Measurements from ENCODE around the gene SLC22A15. TPM values are rescaled to one million over a fixed set of nuclear protein-coding genes. Genes with fewer than 3 reads are reported as not detected.

Gene SLC22A15
- polyA plus RNA-seq, 1 donor from 2014 or later = 3.1 TPM

GRCh38 chr1:115988953-115989352, 12.6 kb downstream of the SLC22A15 start:
- H3K36me3 ChIP-seq (ENCODE audit: insufficient read depth, low read length) = no peaks in the 10 kb centered on the region
- no peak overlapping the region for H2AFZ ChIP-seq (ENCODE audit: low read depth, low read length)
- H3K9me3 ChIP-seq (ENCODE audit: low read length) = no peaks in the 10 kb centered on the region
- no peak overlapping the region for H3K4me3 ChIP-seq (ENCODE audit: low read length)
- no peak overlapping the region for H3K27ac ChIP-seq (ENCODE audit: low read length)
- no peaks in the 10 kb centered on the region for H4K20me1 ChIP-seq (ENCODE audit: insufficient read depth)
- H3K9me2 ChIP-seq (ENCODE audit: insufficient read depth, low read length) = no peaks in the 10 kb centered on the region
- H3K9ac ChIP-seq (ENCODE audit: low read length) = no peak overlapping the region
- no peaks in the 10 kb centered on the region for H3F3A ChIP-seq (ENCODE audit: insufficient read depth, low read length, poor library complexity, severe bottlenecking)
- H3K79me2 ChIP-seq (replicated peaks; ENCODE audit: insufficient read depth, low read length) = no peaks in the 10 kb centered on the region
- no peaks in the 10 kb centered on the region for H3K27me3 ChIP-seq (ENCODE audit: insufficient read depth, low read depth, low read length)
- no peak for TF ChIP-seq MXI1 (conservative IDR thresholded peaks at IDR 0.05; ENCODE audit: poor library complexity, severe bottlenecking)
- TF ChIP-seq POLR2AphosphoS5 (IDR thresholded peaks at IDR 0.05) = no peak
- TF ChIP-seq EZH2 (IDR thresholded peaks at IDR 0.05; ENCODE audit: borderline replicate concordance, insufficient read depth, low read length, poor library complexity, severe bottlenecking) = no peak
- TF ChIP-seq REST (IDR thresholded peaks at IDR 0.05; ENCODE audit: borderline replicate concordance) = no peak
- no peak for TF ChIP-seq TAF1 (IDR thresholded peaks at IDR 0.05; ENCODE audit: low read depth)
- no peak for TF ChIP-seq EP300 (conservative IDR thresholded peaks at IDR 0.05; ENCODE audit: poor library complexity, severe bottlenecking)
- no peak for TF ChIP-seq RAD21 (conservative IDR thresholded peaks at IDR 0.05)
- TF ChIP-seq SMC3 (conservative IDR thresholded peaks at IDR 0.05; ENCODE audit: poor library complexity) = no peak
- no peak overlapping the region for H3K4me2 ChIP-seq (ENCODE audit: low read length)

GRCh38 chr1:115989699-115990098, 13.4 kb downstream of the SLC22A15 start:
- no peaks in the 10 kb centered on the region for H3K27me3 ChIP-seq (ENCODE audit: insufficient read depth, low read depth, low read length)
- no peak for TF ChIP-seq TAF1 (IDR thresholded peaks at IDR 0.05; ENCODE audit: low read depth)
- no peak for TF ChIP-seq REST (IDR thresholded peaks at IDR 0.05; ENCODE audit: borderline replicate concordance)
- no peak for TF ChIP-seq CTCF (IDR thresholded peaks at IDR 0.05; ENCODE audit: poor library complexity, severe bottlenecking)
- TF ChIP-seq POLR2AphosphoS5 (IDR thresholded peaks at IDR 0.05) = no peak
- TF ChIP-seq MXI1 (conservative IDR thresholded peaks at IDR 0.05; ENCODE audit: poor library complexity, severe bottlenecking) = no peak
- TF ChIP-seq RAD21 (conservative IDR thresholded peaks at IDR 0.05) = no peak
- TF ChIP-seq EP300 (conservative IDR thresholded peaks at IDR 0.05; ENCODE audit: poor library complexity, severe bottlenecking) = no peak
- TF ChIP-seq EZH2 (IDR thresholded peaks at IDR 0.05; ENCODE audit: borderline replicate concordance, insufficient read depth, low read length, poor library complexity, severe bottlenecking) = no peak
- no peak for TF ChIP-seq SMC3 (conservative IDR thresholded peaks at IDR 0.05; ENCODE audit: poor library complexity)
- no peaks in the 10 kb centered on the region for H4K20me1 ChIP-seq (ENCODE audit: insufficient read depth)
- no peaks in the 10 kb centered on the region for H3F3A ChIP-seq (ENCODE audit: insufficient read depth, low read length, poor library complexity, severe bottlenecking)
- no peaks in the 10 kb centered on the region for H3K36me3 ChIP-seq (ENCODE audit: insufficient read depth, low read length)
- H3K79me2 ChIP-seq (replicated peaks; ENCODE audit: insufficient read depth, low read length) = no peaks in the 10 kb centered on the region
- no peak overlapping the region for H3K4me3 ChIP-seq (ENCODE audit: low read length)
- H2AFZ ChIP-seq (ENCODE audit: low read depth, low read length) = no peak overlapping the region
- no peak overlapping the region for H3K9ac ChIP-seq (ENCODE audit: low read length)
- no peak overlapping the region for H3K4me2 ChIP-seq (ENCODE audit: low read length)
- no peak overlapping the region for H3K27ac ChIP-seq (ENCODE audit: low read length)
- no peaks in the 10 kb centered on the region for H3K9me3 ChIP-seq (ENCODE audit: low read length)
- no peaks in the 10 kb centered on the region for H3K9me2 ChIP-seq (ENCODE audit: insufficient read depth, low read length)
